Gastroesophageal sphincter (tissue), 4 donors: ENCODE measurements around the gene ZNF331. TPM values are rescaled to one million over a fixed set of nuclear protein-coding genes. Genes with fewer than 3 reads are reported as not detected.

ENCODE experiments used
- ATAC-seq: fragments of 150-250 bp; one replicate; pipeline ENCODE4 v1.9.1; 2016; ENCODE audit warnings: mild to moderate bottlenecking, moderate library complexity
- H3K27ac ChIP-seq, 4 donors: fragments of 200-600 bp; sonication (generic) in 3 of 4; 1 replicate in 3 of 4; 2 replicates in 1 of 4; pipeline ENCODE4 v1.5.1; 2016 to 2019
- H3K27me3 ChIP-seq: fragments of 200-600 bp; sonication (generic); one replicate; pipeline ENCODE4 v1.5.1; 2019
- H3K36me3 ChIP-seq, 2 donors: fragments of 200-600 bp; sonication (generic); one replicate each; pipeline ENCODE4 v1.5.1; 2019; ENCODE audit warnings: control low read depth in 1 of 2
- H3K4me1 ChIP-seq, 3 donors: fragments of 200-600 bp; sonication (generic); 1 replicate in 2 of 3; 2 replicates in 1 of 3; pipeline ENCODE4 v1.5.1; 2016 to 2019; ENCODE audit warnings: control low read depth in 2 of 3
- H3K4me3 ChIP-seq, 2 donors: fragments of 200-600 bp; sonication (generic); one replicate each; pipeline ENCODE4 v1.5.1; 2019; ENCODE audit warnings: mild to moderate bottlenecking in 1 of 2, moderate library complexity in 1 of 2
- H3K9me3 ChIP-seq, 3 donors: fragments of 200-600 bp; sonication (generic); one replicate each; pipeline ENCODE4 v1.5.1; 2017 to 2019; ENCODE audit warnings: control low read depth in 2 of 3
- CTCF ChIP-seq, 4 experiments: fragments of 200-600 bp in 2 of 4; fragments of 450-650 bp in 2 of 4; sonication (generic) in 1 of 4; IDR thresholded peaks; one replicate each; pipeline ENCODE4 v1.5.1; 2017 to 2019; ENCODE audit warnings: antibody characterized with exemption in 4 of 4, mild to moderate bottlenecking in 2 of 4, moderate library complexity in 2 of 4
- EP300 ChIP-seq: sonication (generic); formaldehyde crosslinking; IDR thresholded peaks from one replicate; pipeline ENCODE4 v1.6.1; 2017; ENCODE audit warnings: antibody characterized with exemption, mild to moderate bottlenecking
- POLR2A ChIP-seq, 2 donors: fragments of 450-650 bp; IDR thresholded peaks; one replicate each; pipeline ENCODE4 v1.6.1; 2017; ENCODE audit warnings: antibody characterized with exemption in 2 of 2, mild to moderate bottlenecking in 2 of 2, moderate library complexity in 1 of 2
- POLR2AphosphoS5 ChIP-seq: sonication (generic); formaldehyde crosslinking; IDR thresholded peaks from one replicate; pipeline ENCODE4 v1.6.1; 2017; ENCODE audit warnings: antibody characterized with exemption
- WGBS, 2 donors: methylation state at CpG; one replicate each; pipeline ENCODE4 v1.1.5; 2018; ENCODE audit warnings: low coverage in 1 of 2; 5-methylcytosine and 5-hydroxymethylcytosine counted together
- total RNA-seq, 4 donors: library from RNA; depleted of rRNA; stranded (reverse); fragments of >200 nt; gene quantifications; one replicate each; pipeline ENCODE4 v1.1.0, GENCODE V29; 2016

ZNF331 gene
- total RNA-seq, 4 donors from 2014 or later: 23.9 to 29.2 (median 26.1) TPM

GRCh38 chr19:53536225-53536548 is 1.8 kb upstream of the ZNF331 start:
- Histone ChIP-seq H3K27me3 (no peaks in the 10 kb centered on the region), H3K36me3 (peaks cover 0 to under 1% of the 10 kb centered on the region in 2 donors), H3K4me1 (peaks cover 0 to 10% (median 0%) of the 10 kb centered on the region in 3 donors), H3K4me3 (no peak overlapping the region), H3K9me3 (no peaks in the 10 kb centered on the region), H3K27ac (no peak overlapping the region)
- TF ChIP-seq POLR2A (IDR thresholded peaks at IDR 0.05) (no peak), POLR2AphosphoS5 (no peak), EP300 (no peak), CTCF (IDR thresholded peaks at IDR 0.05) (no peak)
- no peak for ATAC-seq

GRCh38 chr19:53537121-53537520 is 824 bp upstream of the ZNF331 start:
- no peaks in the 10 kb centered on the region for H3K9me3 ChIP-seq
- H3K27ac ChIP-seq: peak overlapping the region in 3 of 4 donors; percentile 89 to 93 (median 92)
- H3K27me3 ChIP-seq: no peaks in the 10 kb centered on the region
- no peak for TF ChIP-seq POLR2AphosphoS5
- no peak for TF ChIP-seq POLR2A (IDR thresholded peaks at IDR 0.05)
- H3K36me3 ChIP-seq: peaks cover 0 to 9% of the 10 kb centered on the region in 2 donors
- peaks cover 0 to 10% (median 0%) of the 10 kb centered on the region in 3 donors for H3K4me1 ChIP-seq
- ATAC-seq: peak; percentile 2
- 60 to 90% methylated on average over 2 to 3 of the region's 11 CpGs for WGBS, 2 donors
- H3K4me3 ChIP-seq: peak overlapping the region; percentile 30 to 75

- Histone ChIP-seq H3K27ac (peak overlapping the region; percentile 10 to 93 (median 90)), H3K4me3 (peak overlapping the region; percentile 30 to 75), H3K36me3 (peaks cover 0 to 15% of the 10 kb centered on the region in 2 donors), H3K27me3 (no peaks in the 10 kb centered on the region), H3K4me1 (peaks cover 0 to 10% (median 0%) of the 10 kb centered on the region in 3 donors), H3K9me3 (no peaks in the 10 kb centered on the region)
- 65 to 85% methylated on average over 2 to 4 of the region's 36 CpGs for WGBS, 2 donors
- TF ChIP-seq POLR2A (IDR thresholded peaks at IDR 0.05) (peak in 1 of 2 donors; percentile 1), CTCF (IDR thresholded peaks at IDR 0.05) (no peak), EP300 (no peak)
- peak; percentile 23 for ATAC-seq
Measured at GRCh38 chr19:53538378-53539109, 599 bp downstream of the ZNF331 start.

- TF ChIP-seq EP300 (no peak), CTCF (IDR thresholded peaks at IDR 0.05) (no peak), POLR2A (IDR thresholded peaks at IDR 0.05) (no peak)
- 61 to 100% methylated on average over 3 of the region's 4 CpGs for WGBS, 2 donors
- Histone ChIP-seq H3K9me3 (no peaks in the 10 kb centered on the region), H3K27ac (no peak overlapping the region), H3K4me1 (peaks cover 0 to 10% (median 0%) of the 10 kb centered on the region in 3 donors), H3K4me3 (no peak overlapping the region), H3K36me3 (peaks cover 0 to 17% of the 10 kb centered on the region in 2 donors), H3K27me3 (no peaks in the 10 kb centered on the region)
- ATAC-seq: no peak
Measured at GRCh38 chr19:53540091-53540490, 2.1 kb downstream of the ZNF331 start.

- no peak for ATAC-seq
Measured at GRCh38 chr19:53541971-53542370, 4.0 kb downstream of the ZNF331 start.

More at GRCh38 chr19:53541971-53542370, 4.0 kb downstream of the ZNF331 start:
- no peak overlapping the region for H3K27ac ChIP-seq
- no peaks in the 10 kb centered on the region for H3K9me3 ChIP-seq
- H3K4me1 ChIP-seq: peaks cover 0 to 19% (median 0%) of the 10 kb centered on the region in 3 donors
- WGBS, 2 donors: 92 to 93% methylated on average over 1 of the region's 1 CpG
- no peak for TF ChIP-seq POLR2AphosphoS5
- TF ChIP-seq POLR2A (IDR thresholded peaks at IDR 0.05): no peak
- TF ChIP-seq CTCF (IDR thresholded peaks at IDR 0.05): no peak
- no peak for TF ChIP-seq EP300
- H3K27me3 ChIP-seq: no peaks in the 10 kb centered on the region
- H3K36me3 ChIP-seq: peaks cover 0 to 24% of the 10 kb centered on the region in 2 donors
- H3K4me3 ChIP-seq: no peak overlapping the region
